Smooth muscle cell (in vitro differentiated cells): ENCODE measurements around the gene LSAMP. TPM values are rescaled to one million over a fixed set of nuclear protein-coding genes. Genes with fewer than 3 reads are reported as not detected.
A peak's percentile ranks its signal among the peaks of the same experiment; 100 is the strongest.
"Not testable (repeated sequence)": the region's sequence is repeated elsewhere in the genome, so short reads cannot be mapped to it uniquely, and the experiment has no call there.

ENCODE experiments used
- DNase-seq: peaks from one replicate; lab custom pipeline; 2025; ENCODE audit not compliant: unreplicated experiment; lab: John Stamatoyannopoulos, UW
- H2AFZ ChIP-seq: fragments of 200-600 bp; sonication (generic); 2 replicates; pipeline ENCODE4 v1.6.0; 2016; ENCODE audit warnings: antibody characterized with exemption, low read depth, mild to moderate bottlenecking
- H3F3A ChIP-seq: fragments of 200-600 bp; sonication (generic); 2 replicates; pipeline ENCODE4 v1.6.0; 2017; ENCODE audit warnings: antibody characterized with exemption, low read depth
- H3K27ac ChIP-seq: fragments of 200-600 bp; sonication (generic); 2 replicates; pipeline ENCODE4 v1.5.1; 2016; ENCODE audit warnings: low read depth, mild to moderate bottlenecking
- H3K27me3 ChIP-seq: fragments of 200-600 bp; sonication (generic); 2 replicates; pipeline ENCODE4 v1.6.1; 2016; ENCODE audit warnings: low read depth, mild to moderate bottlenecking
- H3K36me3 ChIP-seq: fragments of 200-600 bp; sonication (generic); 2 replicates; pipeline ENCODE4 v1.5.1; 2016; ENCODE audit warnings: low read depth
- H3K4me1 ChIP-seq: fragments of 200-600 bp; sonication (generic); 2 replicates; pipeline ENCODE4 v1.5.1; 2016; ENCODE audit warnings: low read depth
- H3K4me2 ChIP-seq: fragments of 200-600 bp; sonication (generic); 2 replicates; pipeline ENCODE4 v1.6.0; 2016; ENCODE audit warnings: mild to moderate bottlenecking
- H3K4me3 ChIP-seq: fragments of 200-600 bp; sonication (generic); 2 replicates; pipeline ENCODE4 v1.5.1; 2016; ENCODE audit warnings: mild to moderate bottlenecking
- H3K79me2 ChIP-seq: fragments of 200-600 bp; sonication (generic); 2 replicates; pipeline ENCODE4 v1.6.0; 2016; ENCODE audit warnings: low read depth, mild to moderate bottlenecking
- H3K9ac ChIP-seq: fragments of 200-600 bp; sonication (generic); 2 replicates; pipeline ENCODE4 v1.6.0; 2016; ENCODE audit warnings: low read depth
- H3K9me3 ChIP-seq: fragments of 200-600 bp; sonication (generic); replicated peaks from 2 replicates; pipeline ENCODE4 v1.5.1; 2016; ENCODE audit warnings: low read depth
- H4K20me1 ChIP-seq: fragments of 200-600 bp; sonication (generic); 2 replicates; pipeline ENCODE4 v1.6.0; 2016; ENCODE audit warnings: low read depth
- CTCF ChIP-seq: fragments of 200-600 bp; sonication (generic); IDR thresholded peaks from 2 replicates; pipeline ENCODE4 v1.5.1; 2017; ENCODE audit warnings: borderline replicate concordance, mild to moderate bottlenecking, antibody characterized with exemption; ENCODE audit not compliant: insufficient read depth, poor library complexity, severe bottlenecking
- WGBS: methylation state at CpG from one replicate; pipeline ENCODE4 v1.1.7; 2016; ENCODE audit warnings: low lambda C conversion rate; 5-methylcytosine and 5-hydroxymethylcytosine counted together
- polyA plus RNA-seq: library from polyadenylated mRNA; unstranded; fragments of >200 nt; fragmentation: Nextera tagmentation; extraction: Ambion mirVana; gene quantifications from 2 replicates; pipeline ENCODE4 v1.2.1, GENCODE V29; 2016
- total RNA-seq: library from RNA; depleted of rRNA; stranded (reverse); fragments of >200 nt; gene quantifications from 2 replicates; pipeline ENCODE4 v1.2.3, GENCODE V29; 2014

The LSAMP gene
- total and polyA plus RNA-seq, 2 experiments from 2014 or later: 11.2 to 13.6 TPM

DNA sequence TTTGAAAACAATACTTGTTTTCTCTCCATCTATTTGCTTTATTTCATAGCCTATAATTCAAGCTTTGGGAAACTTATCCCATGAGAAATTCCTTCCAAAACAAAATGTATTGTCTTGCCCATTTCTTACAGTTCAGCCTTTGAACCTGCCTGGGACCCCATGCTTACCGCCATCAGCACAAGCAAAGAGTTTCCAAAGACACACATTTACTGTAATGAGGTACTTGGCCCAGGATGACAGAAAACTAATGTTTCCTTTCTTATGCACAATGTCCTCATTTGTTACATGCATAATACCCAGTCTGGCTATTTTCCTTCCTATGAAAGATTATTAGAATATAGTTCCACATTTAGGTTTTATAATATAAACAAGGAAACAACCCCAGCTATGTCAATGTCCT, 641.6 kb downstream of the LSAMP start:
- DNase-seq: no peak
- Histone ChIP-seq H3K9ac (no peak overlapping the region), H3K27me3 (no peaks in the 10 kb centered on the region), H3K27ac (peak overlapping the region; percentile 69), H3K4me2 (no peak overlapping the region), H4K20me1 (no peaks in the 10 kb centered on the region), H3K36me3 (no peaks in the 10 kb centered on the region), H3K79me2 (no peaks in the 10 kb centered on the region), H3K4me1 (peaks cover 7% of the 10 kb centered on the region), H3K4me3 (no peak overlapping the region), H3K9me3 (no peaks in the 10 kb centered on the region), H2AFZ (no peak overlapping the region), H3F3A (no peaks in the 10 kb centered on the region)
- 90% methylated on average over 1 of the region's 1 CpG for WGBS
- TF ChIP-seq CTCF: no peak

- no peak overlapping the region for H2AFZ ChIP-seq
- no peaks in the 10 kb centered on the region for H3K36me3 ChIP-seq
- WGBS: 54% methylated on average over 4 of the region's 4 CpGs
- H3K27ac ChIP-seq: no peak overlapping the region
- H3K4me3 ChIP-seq: no peak overlapping the region
- H3K4me2 ChIP-seq: no peak overlapping the region
- TF ChIP-seq CTCF: no peak
- no peaks in the 10 kb centered on the region for H3K4me1 ChIP-seq
- H3K27me3 ChIP-seq: no peaks in the 10 kb centered on the region
- no peak for DNase-seq
- H3K79me2 ChIP-seq: no peaks in the 10 kb centered on the region
- H3F3A ChIP-seq: no peaks in the 10 kb centered on the region
- no peaks in the 10 kb centered on the region for H4K20me1 ChIP-seq
- no peak overlapping the region for H3K9ac ChIP-seq
- H3K9me3 ChIP-seq: no peaks in the 10 kb centered on the region
Measured at GRCh38 chr3:115800489-115801075, 644.7 kb downstream of the LSAMP start.

DNA sequence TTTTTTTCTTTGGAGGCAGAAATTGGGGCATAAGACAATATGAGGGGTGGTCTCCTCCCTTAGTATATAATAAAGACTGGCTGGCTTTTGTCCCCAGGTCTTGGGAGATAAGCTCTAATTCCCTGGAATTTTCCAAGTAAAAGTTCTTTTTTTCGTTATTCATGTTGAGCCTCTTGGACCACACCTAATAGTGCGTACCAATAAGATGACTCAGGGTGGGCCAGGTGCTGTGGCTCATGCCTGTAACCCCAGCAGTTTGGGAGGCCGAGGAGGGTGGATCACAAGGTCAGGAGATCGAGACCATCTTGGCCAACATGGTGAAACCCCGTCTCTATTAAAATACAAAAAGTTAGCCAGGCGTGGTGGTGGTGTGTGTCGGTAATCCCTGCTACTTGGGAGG, 645.2 kb downstream of the LSAMP start:
- not testable (repeated sequence) for H2AFZ ChIP-seq, H4K20me1 ChIP-seq, H3K36me3 ChIP-seq, H3K4me3 ChIP-seq, H3K79me2 ChIP-seq, H3K4me1 ChIP-seq, H3K4me2 ChIP-seq, H3K9ac ChIP-seq, H3K27me3 ChIP-seq, H3F3A ChIP-seq, H3K9me3 ChIP-seq, H3K27ac ChIP-seq, DNase-seq
- WGBS: 96% methylated on average over 7 of the region's 7 CpGs

DNA sequence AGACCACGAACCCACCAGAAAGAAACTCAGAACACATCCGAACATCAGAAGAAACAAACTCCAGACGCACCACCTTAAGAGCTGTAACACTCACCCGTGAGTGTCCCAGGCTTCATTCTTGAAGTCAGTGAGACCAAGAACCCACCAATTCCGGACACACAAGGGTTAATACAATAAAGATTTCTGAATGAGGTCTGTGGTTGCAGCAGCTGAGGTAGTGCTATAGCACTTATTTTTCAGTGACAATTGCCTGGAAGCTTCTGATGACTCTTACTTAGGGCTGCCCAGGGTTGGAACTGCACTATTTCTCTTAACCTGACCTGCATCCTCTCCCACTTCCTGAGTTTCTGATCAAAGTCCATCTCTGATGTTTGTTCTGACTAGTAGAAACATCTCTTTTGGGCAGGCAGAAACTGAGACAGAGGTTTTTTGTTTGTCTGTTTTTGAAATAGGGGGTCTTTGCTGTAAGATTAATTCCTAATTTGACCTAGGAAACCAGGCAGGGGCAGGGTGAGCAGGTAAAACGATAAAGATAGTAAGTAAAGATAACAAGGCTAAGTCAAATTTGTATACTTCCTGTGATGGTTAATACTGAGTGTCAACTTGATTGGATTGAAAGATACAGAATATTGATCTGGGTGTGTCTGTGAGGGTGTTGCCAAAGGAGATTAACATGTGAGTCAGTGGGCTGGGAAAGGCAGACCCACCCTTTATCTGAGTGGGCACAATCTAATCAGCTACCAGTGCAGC, 652.9 kb downstream of the LSAMP start:
- Histone ChIP-seq H3K4me3 (no peak overlapping the region), H3F3A (peaks cover 8% of the 10 kb centered on the region), H3K9me3 (no peaks in the 10 kb centered on the region), H3K36me3 (no peaks in the 10 kb centered on the region), H3K27me3 (no peaks in the 10 kb centered on the region), H3K27ac (peak overlapping the region; percentile 97), H4K20me1 (no peaks in the 10 kb centered on the region), H2AFZ (no peak overlapping the region), H3K9ac (peak overlapping the region; percentile 3), H3K4me1 (peaks cover 8% of the 10 kb centered on the region), H3K79me2 (no peaks in the 10 kb centered on the region), H3K4me2 (peak overlapping the region; percentile 17)
- no peak for TF ChIP-seq CTCF
- 44% methylated on average over 6 of the region's 6 CpGs for WGBS
- no peak for DNase-seq

GRCh38 chr3:115791271-115792153, 653.8 kb downstream of the LSAMP start:
- not testable (repeated sequence) for H3K79me2 ChIP-seq, H3K36me3 ChIP-seq, H3K4me3 ChIP-seq, H2AFZ ChIP-seq, H3K27me3 ChIP-seq, H3K9me3 ChIP-seq, H3F3A ChIP-seq, DNase-seq, H3K4me1 ChIP-seq, H4K20me1 ChIP-seq
- peak overlapping the region; percentile 17 for H3K4me2 ChIP-seq
- H3K9ac ChIP-seq: peak overlapping the region; percentile 72
- peak overlapping the region; percentile 97 for H3K27ac ChIP-seq
- WGBS: 83% methylated on average over 45 of the region's 55 CpGs
